ENCODE measurements around the gene ADGRD2.

ADGRD2 gene

DNA sequence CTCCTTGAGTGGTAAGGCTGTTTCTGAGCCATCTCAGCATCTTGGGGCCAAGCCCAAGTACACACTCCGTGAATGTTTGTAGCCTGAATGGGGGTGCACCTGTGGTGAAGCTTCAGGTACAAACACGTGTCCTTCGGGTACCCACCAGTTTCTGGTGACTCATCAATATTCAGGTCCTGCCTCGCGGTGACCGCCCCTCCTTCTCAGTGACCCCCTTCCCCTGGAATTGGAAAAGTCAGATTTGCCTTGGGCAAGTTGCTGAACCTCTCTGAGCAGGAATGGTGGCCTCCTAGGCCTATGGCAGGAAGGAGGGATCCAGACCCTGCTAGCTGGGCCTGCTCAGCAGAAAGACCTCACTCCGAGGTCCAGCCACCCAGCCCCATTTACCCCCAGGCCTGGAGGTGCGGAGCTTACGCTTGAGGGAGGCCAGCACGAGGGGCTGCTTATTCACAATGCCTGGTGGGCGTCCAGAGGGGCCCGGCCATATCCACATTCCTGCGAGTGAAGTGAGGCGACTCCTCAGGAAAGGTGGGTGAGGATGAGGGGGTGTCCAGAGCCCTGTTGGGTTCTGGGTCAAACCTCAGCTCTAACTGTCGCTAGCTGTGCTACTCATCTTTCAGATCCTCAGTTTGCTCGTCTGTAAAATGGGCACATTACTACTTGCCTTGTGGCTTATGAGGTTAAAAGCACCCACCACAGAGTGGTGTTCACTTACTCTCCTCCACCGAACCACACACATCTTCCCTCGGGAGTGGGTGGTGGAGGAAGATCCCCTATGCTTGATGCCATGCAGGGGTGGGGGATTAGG, 7.0 kb downstream of the ADGRD2 start:
- DNase-seq (ENCODE audit: low read depth): no peak

DNA sequence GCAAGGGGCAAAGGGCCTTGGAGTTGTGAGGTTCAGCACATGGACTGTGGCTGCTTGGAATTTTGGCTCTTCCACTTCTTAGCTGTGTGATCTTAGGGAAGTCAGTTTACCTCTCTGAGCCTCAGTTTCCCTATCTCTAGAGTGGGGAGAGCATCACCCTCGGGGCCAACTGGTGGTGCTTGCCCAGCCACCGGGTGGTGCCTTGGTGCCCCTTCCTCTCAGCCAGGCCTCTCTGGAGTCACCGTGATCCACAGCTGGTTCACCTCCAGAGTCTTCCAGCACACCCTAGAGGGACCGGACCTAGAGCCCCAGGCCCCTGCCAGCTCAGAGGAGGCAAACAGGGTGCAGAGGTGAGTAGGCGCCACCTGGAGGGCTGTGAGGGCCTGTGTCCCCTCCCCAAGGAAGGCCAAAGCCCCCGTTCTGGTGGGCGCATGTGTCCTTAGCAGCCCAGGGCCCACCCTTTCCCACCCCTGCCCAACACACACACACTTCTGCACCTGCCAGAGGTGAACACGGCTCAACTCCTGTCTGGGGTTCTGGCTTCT, 7.7 kb downstream of the ADGRD2 start:
- DNase-seq (ENCODE audit: low read depth): no peak

DNA sequence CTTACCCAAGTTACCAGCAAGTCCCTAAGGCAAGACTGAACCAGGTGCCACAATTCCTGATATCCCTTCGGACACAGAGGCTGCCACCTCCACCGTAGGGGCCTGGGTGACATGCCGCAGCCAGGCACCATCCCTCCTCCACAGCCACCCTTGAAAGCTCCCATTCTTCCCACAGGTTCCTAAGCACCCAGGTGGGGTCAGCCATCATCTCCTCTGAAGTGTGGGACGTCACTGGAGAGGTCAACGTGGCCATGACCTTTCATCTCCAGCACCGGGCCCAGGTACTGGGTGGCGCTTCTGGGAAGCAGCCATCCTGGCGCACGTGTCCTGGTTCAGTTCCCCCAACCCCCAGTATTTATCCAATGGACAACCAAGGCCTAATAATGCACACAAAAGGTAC, 8.2 kb downstream of the ADGRD2 start:
- DNase-seq (ENCODE audit: low read depth): no peak

DNA sequence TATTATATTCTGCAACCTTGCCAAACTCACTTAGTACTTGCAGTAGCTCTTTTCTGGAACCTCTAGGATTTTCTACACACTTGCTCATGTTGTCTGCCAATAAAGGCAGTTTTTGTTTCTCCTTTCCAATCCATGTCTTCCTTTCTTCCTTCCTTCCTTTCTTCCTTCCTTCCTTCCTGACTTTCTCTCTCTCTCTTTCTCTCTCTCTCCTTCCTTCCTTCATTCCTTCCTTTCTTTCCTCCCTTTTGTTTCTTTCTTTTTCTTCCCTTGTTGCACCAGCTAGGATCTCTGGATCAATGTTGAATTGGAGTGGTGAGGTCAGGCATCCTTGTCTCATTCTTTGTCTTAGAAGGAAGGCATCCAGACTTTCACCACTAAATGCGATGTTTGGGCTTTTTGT, 12.5 kb downstream of the ADGRD2 start:
- DNase-seq (ENCODE audit: low read depth): no peak

DNA sequence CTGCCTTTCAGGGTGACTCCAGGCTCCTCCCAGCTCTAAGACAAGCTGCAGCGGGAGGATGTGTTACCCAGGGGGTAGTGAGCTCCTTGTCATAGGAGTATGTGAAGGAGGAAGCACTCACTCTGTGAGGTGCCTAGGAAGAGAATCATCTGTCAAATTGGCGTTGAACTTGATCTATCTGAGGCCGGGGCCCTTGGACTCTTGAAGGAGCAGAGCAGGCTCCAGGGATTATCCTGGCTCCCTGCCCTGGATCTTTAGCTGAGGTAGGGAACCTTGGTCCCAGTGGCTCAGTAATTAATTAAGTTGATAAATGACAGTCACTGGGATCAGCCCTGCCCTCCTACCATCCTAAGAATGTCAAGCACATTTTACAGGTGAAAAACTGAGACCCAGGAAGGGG, 15.5 kb downstream of the ADGRD2 start:
- DNase-seq (ENCODE audit: low read depth): no peak

DNA sequence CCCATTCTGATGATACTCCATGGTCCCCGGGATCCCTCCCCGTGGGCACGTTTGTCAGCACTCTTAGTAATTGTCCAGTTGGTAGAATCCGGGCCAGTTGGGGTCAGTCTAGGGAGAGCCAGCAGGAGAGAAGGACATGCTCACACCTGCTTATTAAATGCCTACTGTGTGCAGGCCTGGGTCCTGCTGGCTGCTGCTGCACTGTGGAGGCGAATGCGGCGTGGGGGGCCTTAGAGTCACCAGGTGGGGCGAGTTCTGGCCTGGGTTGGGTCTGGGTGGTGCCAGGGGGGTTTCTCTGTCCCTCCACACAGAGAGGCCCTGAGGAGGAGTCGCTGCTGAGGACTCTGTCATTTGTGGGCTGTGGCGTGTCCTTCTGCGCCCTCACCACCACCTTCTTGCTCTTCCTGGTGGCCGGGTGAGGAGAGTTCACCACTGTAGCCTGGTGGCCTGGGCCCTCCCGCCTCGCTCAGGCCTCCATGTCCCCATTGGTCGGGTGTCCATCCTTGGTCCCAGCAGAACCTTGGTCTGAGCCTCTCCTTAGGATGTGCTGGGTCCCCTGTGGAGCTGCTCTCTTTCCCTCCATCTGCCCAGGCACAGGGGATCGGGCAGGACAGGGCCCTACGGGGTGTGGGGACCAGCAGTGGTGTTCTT, 17.3 kb downstream of the ADGRD2 start:
- DNase-seq (ENCODE audit: low read depth): no peak

DNA sequence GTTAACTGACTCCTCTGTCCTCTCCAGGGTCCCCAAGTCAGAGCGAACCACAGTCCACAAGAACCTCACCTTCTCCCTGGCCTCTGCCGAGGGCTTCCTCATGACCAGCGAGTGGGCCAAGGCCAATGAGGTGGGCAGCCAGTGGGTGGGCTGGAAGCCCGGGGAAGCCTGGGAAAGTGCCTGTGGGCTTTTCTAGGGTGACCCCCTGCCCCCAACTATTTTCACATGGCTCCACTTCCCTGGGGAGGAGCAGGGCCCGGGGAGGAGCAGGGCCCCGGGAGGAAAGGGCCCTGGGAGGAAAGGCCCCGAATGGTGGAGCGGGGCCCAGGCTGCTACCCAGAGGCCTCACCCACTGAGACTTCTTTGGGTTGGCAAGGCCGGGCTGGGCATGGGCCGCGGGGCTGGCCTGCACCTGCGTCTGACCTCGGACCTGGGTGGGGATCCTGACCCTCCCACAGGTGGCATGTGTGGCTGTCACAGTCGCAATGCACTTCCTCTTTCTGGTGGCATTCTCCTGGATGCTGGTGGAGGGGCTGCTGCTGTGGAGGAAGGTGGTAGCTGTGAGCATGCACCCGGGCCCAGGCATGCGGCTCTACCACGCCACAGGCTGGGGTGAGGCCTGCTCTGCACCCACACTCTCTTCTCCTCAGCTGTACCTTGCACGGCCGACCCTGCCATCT, 17.9 kb downstream of the ADGRD2 start:
- no peak for DNase-seq (ENCODE audit: low read depth)

DNA sequence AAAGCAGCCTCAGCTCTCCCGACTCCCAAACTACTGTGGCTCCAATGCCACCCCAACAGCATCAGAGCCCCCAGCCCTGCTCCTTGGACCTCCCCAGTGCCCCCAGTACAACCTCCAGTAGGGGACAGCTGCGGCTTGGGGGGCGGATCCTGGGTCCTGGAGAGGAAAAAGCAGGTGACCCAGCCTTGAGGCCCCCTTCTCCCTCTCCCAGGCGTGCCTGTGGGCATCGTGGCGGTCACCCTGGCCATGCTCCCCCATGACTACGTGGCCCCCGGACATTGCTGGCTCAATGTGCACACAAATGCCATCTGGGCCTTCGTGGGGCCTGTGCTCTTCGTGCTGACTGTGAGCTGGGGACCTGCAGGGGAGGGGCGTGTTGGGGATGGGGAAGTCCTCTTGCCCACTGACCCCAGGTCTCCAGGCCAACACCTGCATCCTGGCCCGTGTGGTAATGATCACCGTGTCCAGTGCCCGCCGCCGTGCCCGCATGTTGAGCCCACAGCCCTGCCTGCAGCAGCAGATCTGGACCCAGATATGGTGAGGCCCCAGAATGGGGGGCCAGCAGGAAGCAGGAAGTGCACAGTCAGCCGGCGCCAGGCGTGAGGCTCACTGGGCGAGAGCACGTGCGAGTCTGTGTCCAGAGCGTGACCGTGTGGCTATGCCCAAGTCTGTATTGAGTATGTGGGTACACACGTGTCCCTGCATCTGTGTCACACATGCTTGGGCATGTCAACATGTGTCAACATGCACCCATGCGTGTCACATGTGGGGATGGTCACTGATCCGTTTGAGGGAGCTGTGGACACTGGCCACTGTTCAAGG, 19.0 kb downstream of the ADGRD2 start:
- no peak for DNase-seq (ENCODE audit: low read depth)

DNA sequence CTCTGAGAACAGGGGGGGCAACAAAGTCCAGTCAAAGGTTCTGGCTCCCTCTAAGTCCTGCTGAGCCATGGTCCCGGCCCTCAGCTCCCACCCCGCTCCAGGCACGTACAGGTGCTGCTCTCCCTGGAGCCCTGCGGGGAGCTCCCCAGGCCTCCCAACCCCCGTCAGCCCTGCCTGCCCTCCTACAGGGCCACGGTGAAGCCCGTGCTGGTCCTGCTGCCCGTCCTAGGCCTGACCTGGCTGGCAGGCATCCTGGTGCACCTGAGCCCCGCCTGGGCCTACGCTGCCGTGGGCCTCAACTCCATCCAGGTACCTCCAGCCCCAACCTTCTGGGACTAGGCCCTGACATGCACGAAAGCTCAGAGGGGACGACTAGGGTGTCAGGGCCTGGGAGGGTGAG, 20.1 kb downstream of the ADGRD2 start:
- DNase-seq (ENCODE audit: low read depth): no peak

DNA sequence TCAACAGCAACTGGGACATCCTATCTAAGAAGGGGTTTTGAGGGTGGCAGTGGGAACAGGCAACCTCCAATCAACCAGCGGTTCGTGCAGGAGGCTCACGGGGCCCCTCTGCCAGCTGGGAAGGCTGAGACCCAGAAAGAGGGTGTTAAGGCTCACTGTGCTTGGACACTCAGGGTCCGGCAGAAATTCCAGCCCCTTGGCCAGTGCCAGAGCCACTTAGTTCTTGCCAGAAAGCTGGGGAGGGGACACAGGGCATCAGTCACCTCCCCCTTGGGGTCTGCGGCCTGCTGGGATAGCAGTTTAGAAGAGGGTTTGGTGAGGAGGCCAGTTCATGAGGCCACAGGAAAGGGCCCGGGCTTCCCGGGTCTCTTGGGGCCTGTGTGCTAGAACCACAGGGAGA, 20.5 kb downstream of the ADGRD2 start:
- DNase-seq (ENCODE audit: low read depth): no peak

DNA sequence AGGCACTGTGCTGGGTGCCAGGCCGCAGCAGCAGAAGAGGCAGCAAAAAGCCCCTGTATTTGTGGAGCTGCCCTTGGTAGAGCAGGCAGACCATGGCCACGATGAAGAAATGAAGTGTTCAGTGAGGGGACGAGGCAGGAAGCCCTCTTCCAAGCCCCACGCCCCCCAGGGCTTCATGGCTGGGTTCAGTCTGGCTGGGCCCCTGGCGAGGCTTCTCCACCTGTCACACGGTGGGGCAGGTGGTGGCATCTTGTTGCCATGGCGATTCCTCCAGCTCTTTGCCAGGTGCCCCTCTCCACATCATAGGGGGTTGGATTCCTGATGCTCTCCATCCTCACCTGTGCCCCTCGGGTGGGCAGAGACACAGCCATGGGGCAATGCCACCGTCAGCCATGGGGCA, 21.5 kb downstream of the ADGRD2 start:
- no peak for DNase-seq (ENCODE audit: low read depth)

DNA sequence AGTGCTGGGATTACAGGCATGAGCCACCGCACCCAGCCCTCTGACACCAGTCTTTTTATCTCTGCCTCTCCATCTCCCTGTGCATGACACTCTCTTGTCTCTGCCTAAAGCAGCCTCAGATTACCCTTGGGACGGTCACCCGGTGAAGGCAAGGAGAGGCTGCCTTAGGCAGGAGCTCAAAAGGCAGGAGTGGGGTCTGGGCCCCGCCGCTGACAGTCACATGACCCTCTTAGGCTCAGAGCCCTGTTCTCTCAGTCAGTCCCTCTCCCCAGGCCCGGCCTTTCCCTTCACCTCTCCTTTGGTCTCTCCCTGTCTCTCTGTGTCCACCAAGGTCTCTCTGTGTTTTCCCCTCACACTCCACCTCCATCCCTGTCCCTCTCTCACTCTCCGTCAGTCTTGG, 22.5 kb downstream of the ADGRD2 start:
- DNase-seq (ENCODE audit: low read depth): no peak

DNA sequence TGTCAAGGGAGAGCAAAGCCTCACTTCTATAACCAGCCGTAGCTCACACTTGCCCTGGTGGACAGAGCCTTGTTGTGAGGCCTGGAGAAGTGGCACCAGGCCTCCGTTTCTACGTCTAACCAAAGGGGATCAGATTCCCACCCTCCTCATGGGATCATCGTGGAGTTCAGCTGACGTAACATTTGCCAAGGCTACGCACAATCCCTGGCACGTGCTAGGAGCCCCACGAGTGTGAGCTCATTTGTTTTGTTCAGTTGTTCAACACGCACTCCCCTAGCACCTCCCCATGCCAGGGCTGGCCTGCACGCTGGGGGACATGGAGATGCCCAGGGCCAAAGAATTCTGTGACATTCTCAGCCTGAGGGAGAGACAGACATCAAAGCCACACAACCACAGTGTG, 23.1 kb downstream of the ADGRD2 start:
- no peak for DNase-seq (ENCODE audit: low read depth)

DNA sequence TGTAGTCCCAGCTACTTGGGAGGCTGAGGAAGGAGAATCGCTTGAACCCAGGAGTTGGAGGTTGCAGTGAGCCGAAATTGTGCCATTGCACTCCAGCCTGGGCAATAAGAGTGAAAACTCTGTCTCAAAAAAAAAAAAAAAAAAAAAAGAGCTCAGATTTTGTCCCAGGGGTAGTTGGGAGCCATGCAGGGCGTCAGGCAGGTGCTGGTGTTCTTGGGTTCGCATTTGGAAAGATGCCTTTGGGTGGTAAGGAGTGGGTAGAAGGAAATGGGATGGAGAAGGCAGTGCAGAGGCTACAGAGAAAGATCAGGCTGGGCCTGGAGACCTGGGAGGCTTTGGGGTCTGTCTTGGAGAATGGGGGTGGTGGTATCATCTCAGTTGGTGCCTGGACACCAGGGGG, 23.9 kb downstream of the ADGRD2 start:
- DNase-seq (ENCODE audit: low read depth): no peak

DNA sequence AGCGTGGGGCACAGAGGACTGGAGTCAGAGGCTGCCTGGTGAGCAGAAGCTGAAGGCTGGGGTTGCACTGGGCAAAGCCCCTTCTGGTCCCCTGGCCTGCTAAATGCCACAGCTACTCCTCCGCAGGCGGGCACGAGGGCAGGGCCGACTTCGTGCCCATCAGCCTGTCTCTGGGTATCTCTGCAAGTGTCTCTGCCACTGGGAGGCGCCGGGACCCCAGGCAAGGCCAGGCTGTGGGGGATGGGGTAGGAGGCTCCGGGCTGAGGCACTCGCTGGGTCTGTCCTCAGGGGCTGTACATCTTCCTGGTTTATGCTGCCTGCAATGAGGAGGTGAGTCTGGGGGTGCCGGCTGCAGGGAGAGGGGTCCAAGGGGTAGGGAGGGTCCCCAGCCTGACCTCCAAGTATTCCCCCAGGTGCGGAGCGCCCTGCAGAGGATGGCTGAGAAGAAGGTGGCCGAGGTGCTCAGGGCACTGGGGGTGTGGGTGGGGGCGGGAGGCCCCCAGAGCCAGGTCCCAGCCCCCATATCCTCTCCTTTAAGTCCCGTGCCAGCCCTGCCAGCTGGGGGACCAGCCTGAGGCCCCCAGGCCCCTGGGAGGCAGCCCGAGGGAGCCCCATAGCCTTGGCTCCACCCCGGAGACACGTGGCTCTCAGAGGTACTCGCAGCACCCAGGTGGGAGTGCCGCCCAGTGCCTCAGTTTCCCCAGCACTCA, 25.1 kb downstream of the ADGRD2 start:
- DNase-seq (ENCODE audit: low read depth): no peak

DNA sequence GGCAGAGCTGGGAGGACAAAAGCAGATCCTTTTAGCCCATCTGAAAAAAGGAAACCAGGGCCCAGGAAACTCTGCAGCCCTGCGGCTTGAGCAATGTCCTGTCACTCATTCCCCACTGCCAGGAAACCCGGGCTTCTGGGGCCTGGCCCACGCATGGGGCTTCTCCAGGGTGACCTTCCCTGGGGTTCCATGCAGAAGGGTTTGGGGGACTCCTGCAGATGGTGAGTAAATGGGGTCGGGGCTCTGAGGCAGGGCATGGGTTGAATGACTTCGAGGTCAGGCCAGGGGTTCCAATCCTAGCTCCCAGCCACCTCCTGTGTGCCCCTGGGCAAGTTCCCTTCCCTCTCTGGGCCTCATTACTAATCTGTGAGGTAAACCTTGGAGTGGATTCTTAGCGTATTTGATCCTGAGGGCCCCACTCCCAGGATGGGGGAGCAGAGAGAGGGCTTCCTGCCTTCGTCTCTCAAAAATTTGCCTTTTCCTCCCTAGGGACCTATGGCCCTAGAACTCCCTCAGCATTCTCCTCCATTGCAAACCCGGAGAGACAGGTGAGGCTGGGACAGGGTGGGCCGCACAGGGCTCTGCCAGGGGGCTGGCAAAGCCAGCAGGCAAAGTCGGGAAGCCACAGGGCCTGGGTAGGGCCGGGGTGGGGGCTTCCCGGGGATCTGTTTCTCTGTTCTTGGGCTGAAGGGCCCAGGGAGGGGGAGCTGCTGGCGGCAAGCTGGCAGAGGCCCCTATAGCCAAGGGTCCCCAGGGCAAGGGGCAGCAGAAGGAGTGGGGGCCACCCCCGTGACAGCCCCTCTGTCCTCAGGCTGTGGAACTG, 25.8 kb downstream of the ADGRD2 start:
- no peak for DNase-seq (ENCODE audit: low read depth)

DNA sequence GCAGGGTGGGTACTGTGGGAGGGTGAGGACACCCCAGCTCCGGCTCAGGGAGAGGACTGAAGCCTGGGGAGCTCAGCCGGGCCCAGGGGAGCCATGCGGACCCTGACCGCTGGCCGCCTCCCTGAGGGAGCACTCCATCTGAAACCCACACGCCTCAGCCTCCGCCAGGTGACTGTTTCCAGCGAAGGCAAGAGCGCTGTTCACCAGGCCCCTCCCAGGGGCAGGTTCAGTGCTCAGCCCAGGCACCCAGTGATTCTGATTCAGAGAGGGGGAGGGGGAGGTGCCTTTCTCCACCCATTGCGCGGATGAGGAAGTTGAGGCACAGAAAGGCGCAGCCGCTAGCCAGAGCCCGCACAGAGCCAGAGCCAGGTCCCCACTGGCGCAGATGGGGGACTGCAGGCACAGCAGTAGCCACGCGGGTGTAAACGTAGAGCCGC, 27.0 kb downstream of the ADGRD2 start:
- no peak for DNase-seq (ENCODE audit: low read depth)

DNA sequence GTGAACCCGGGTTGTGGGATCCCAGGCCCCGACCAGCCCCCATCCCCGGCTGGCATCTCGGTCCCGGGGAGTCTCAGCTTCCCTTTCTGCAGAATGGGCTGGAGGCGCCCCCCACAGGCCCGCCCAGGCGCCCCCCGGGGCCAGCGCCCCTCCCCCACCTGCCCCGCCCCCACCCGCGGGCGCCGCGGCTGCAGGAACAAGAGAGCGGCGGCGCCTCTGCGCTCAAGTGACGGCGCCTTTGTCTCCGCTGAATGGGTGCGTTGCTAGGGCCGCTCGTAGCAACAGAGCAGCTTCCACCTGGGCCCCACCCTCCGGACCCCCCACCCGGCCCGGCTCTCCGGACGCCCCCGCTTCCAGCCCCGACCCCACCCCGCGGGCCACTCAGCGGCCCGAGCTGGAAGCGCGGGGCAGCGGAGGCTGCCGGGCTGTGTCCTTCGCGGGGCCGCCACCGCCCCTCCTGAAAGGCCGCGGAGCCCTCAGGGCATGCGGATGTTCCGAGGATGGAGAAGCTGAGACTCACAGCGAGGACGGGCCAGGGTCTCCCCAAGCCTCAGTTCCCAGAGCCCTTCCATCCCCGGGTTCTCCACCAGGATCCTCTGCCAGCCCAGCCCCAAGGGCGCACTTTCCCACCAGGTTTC, 27.5 kb downstream of the ADGRD2 start:
- DNase-seq (ENCODE audit: low read depth): no peak

DNA sequence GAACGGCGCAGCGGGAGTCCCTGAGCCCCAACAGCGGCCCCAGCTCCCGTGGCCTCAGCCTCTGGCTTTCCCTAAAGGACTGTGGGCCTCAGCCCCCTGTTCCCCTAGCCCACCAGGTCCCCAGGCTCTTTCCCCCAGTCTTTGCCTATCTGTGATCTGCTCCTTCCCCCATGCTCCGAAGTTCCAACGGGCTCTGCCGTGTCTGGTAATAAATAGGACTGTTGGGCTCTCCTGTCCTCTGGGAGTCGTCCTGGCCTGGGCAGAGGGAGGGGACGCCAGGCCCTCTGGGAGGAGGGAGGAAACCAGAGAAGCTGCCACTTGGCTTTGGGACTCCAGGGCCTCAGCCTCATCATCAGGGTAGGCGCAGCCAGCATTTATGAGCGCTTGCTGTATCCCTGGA, 28.1 kb downstream of the ADGRD2 start:
- DNase-seq (ENCODE audit: low read depth): no peak

DNA sequence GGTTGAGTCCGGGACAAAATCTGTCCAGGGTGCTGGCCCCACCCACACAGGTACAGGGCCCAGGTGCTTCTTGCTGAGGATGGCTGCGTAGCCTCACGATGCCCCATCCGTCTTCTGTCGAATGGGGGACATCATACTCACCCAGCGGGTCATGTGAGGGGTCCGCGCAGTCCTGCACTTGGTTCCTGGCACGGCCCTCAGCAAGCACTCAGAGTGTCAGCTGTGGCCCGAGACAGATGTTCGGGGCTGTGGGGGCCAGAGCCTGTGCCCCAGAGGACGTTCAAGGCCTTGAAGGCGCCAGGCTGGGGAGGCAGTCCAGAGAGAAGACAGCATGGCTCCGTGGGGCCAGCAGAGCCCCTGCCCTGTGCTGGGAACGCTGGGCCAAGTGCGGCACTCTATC, 29.1 kb downstream of the ADGRD2 start:
- no peak for DNase-seq (ENCODE audit: low read depth)
